M059J (cell line): ENCODE measurements around the gene OR52W1. TPM values are rescaled to one million over a fixed set of nuclear protein-coding genes. Genes with fewer than 3 reads are reported as not detected.
"Not testable (repeated sequence)": the region's sequence is repeated elsewhere in the genome, so short reads cannot be mapped to it uniquely, and the experiment has no call there.

Experiments
- DNase-seq: peaks from one replicate; pipeline ENCODE4 v3.0.0-alpha.2; 2012; ENCODE audit warnings: low read depth
- total RNA-seq: library from RNA; depleted of rRNA; stranded (reverse); fragments of >200 nt; shearing (Covaris generic); gene quantifications from 2 replicates; pipeline ENCODE4 v1.2.3, GENCODE V29; 2014

Gene OR52W1
- total RNA-seq, 1 experiment from 2014 or later, result not detected

DNA sequence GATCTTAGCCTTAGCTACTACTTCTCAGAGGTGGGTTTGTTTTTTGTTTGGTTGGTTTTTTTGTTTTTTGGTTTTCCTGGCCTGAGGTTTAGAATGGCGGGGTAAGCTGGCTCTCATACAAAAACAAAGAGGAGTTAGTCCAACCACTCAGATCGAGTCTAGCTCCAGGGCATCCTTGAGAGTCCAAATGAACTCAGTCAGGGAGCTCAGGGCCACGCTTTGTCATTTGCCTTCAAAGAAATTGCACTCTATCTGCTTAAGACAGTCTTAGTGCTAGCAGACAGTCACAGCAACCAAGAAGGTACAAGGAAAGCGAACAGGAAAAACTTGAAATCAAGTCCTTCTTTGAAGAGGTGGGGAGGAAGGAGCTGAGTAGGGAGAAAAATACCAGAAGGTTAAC is 17.5 kb downstream of the OR52W1 start:
- DNase-seq, result no peak

DNA sequence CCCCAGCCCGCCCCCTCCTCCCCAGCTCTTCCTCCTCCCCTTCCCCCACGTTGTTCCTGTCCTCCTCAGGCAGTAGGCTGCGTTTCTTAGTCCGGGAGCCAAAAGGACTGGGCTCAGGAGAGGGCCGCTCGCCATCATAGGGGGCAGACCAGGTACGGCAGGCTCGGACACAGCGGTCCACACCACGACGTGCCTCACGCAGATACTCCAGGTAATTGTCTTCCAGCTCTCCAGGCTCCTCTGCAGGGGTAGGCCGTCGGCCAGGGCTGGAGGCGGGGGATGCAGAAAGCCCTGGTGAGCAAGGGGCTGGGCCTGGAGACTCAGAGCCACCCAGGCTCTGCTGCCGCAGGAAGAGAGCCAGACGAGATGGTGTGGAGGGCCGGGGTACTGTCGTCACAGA is 18.7 kb downstream of the OR52W1 start:
- no peak for DNase-seq

GRCh38 chr11:6219359-6219758 is 20.3 kb downstream of the OR52W1 start:
- DNase-seq, result peak; percentile 88

DNA sequence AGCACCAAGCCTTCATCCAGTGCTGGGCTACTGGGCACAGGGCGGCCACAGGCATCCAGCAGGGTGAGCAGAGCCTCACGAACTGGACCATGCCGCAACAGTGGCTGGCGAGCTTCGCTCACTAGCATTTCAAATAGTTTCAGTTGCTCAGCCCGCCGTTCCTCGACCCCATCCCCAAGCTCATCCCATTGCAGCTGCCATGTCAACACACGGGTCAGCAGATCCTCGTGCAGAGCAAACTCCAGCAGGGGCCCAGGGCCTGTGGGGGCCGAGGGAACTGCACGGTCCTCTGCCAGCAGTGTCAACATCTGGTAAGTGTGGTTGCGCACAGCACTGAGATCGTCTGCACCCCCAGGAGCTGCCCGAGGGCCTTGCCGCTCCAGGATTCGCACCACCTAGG is 24.8 kb downstream of the OR52W1 start:
- no peak for DNase-seq

DNA sequence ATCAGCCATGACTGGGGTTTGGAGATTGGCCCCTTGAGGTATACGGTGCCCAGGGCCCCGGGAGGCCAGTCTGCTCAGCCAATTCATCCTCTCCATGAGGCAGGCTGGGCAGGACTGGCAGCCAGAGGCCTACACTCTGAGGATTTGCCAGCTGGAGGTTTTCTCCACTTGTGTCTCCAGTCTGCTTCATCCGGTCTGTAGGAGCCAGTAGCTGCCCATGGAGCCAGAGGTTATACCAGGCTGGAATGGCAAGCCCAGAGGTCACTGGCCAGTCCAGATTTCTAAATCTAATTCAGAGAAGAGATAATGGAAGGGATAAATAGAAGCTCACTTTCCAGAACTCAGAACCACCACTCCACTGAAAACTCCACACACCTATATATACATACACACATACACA is 25.4 kb downstream of the OR52W1 start:
- DNase-seq, result no peak

DNA sequence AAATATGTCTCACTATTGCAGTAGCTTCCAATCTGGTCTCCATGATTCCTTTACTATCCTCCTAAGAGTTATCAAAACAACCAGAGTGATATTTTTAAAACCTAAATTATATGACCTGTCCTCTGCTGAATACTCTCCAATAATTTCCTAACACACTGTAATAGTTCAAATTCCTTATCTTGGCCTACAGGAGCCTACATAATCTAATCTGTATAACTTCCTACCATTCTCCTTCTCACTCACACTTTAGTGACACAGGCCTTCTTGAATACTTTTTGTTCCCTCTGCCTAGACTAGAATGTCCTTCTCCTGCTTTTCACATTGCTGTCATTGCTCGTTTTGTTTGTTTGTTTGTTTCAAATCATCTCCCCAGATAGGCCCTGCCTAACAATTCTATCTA is 26.0 kb downstream of the OR52W1 start:
- no peak for DNase-seq

DNA sequence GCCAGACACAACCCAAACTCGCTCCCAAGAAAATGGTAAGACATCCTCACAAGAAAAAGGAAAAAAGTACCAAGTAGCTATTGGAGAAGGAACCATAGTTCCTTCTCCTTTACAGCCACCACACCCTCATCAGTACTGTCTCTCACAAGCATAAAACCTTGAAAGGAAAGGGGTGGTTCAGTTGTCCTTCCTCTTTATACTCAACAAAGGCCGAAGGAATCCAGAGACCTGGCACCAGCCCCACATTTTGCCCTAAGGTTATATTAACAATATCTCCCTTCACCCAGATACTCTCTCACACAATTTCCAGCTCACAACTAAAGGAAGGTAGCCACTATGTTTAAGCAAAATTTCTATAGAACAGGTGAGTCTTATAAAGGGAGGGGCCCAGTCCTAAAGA is 26.9 kb downstream of the OR52W1 start:
- DNase-seq, result no peak

DNA sequence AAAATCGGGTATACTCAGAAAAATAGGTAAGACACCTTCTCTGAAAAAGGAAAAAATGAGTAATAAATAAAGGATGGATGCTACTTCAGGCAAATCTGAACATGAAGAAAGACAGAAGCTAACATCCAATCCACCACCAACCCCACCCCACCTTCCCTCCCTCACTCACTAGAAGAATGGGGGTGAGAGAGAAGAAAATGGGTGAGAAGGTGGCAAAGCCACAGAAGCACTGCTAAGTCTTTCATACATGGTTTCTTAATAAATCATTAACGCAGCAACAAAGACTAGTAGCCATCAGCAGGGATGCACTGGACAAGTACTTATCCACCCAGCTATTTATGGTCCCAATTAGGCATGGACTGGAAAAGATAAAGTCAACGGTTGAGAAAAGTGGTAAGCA is 29.5 kb downstream of the OR52W1 start:
- no peak for DNase-seq

DNA sequence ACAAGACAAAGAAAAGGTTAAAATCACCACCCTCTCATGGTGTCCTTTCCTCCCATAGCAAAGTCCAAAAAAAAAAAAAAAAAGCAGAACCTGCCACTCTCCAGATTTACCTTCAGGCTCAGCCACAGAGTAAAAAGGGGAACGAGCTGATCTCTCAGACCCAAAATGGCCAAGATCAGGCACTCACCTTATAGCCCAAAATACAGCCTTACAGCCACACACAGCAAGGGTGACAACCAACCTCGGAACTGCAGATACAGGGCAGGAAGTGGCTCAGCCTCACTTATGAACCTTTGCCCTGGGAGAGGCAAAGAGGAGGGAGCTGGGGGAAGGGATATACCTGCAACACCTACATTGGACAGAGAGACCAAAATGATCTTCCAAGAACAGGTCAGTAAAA is 30.9 kb downstream of the OR52W1 start:
- no peak for DNase-seq

DNA sequence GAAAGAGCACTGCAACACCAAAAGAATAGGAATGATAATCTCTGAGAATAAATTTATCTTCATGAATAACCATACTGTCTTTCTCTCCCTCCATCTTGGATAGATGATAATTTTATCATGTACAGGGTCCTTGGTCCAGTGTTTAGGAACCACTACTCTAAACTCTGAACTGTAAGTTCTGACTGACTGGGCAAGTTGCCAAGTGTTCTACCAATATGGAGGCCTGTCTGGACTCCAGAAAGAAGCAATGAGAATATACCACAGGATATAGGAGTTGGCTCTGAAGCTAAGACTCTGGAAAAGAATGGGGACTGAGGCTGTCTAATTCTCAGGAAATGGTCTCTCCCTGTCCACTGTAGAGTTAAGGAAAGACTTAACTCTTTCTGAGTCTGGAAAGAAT is 33.9 kb downstream of the OR52W1 start:
- no peak for DNase-seq

DNA sequence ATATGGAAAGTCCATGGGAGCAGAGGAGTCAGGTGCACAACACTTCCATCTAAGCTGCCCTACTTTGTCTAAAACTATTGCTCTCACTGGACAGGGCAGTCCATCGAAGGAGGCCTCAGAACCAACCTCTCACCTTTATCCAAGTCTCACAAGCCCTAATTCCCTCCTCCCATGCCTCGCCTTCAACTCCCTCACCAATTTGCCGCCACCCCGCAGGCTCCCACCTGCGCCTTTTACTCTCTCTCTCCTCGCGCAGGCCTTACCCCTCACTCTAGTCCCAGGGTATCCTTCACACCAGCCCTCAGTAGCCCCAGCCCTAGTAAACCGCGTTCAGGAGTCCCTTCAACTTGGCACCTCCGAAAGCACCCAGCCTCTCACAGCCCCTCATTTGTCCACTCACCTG is 35.0 kb downstream of the OR52W1 start:
- DNase-seq, result peak; percentile 18

- peak; percentile 100 for DNase-seq
These were observed 35.5 kb downstream of the OR52W1 start, which contains the start of gene FHIP1B for GRCh38 chr11:6234387-6235107. TSS of gene FHIP1B (minus strand) at chr11:6234636. CDS start at chr11:6224516, 10,120 bp downstream.

GRCh38 chr11:6237266-6237665 is 38.2 kb downstream of the OR52W1 start:
- no peak for DNase-seq

- no peak for DNase-seq
These were observed 38.8 kb downstream of the OR52W1 start for GRCh38 chr11:6237761-6238302.

- DNase-seq, result no peak
These were observed 39.9 kb downstream of the OR52W1 start, which contains the start of gene CNGA4 for GRCh38 chr11:6238902-6239301. TSS of gene CNGA4 (plus strand) at chr11:6239089. CDS start at chr11:6239207, 118 bp downstream.

- no peak for DNase-seq
These were observed 41.1 kb downstream of the OR52W1 start for GRCh38 chr11:6240139-6240538.

GRCh38 chr11:6240781-6241180 is 41.8 kb downstream of the OR52W1 start:
- DNase-seq, result no peak

GRCh38 chr11:6241316-6241715 is 42.3 kb downstream of the OR52W1 start:
- no peak for DNase-seq

DNA sequence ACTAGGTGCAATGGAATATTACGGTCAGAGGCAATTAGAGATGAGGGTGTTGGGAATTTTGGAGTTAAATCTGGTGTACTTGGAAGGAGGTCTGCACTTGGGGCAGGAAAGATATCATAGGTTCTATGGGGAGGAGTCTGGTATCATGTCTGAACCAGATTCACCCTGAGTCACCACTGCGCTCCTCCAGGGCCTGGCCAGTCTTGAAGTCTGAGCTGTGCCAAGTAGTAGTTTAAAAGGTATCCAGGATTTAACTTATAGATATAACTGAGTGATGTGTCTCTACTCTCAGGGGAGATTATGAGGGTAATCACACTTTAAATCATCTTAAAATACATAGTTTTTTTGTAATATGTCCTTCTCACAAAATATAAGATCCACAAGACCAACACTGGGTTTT is 46.5 kb downstream of the OR52W1 start:
- DNase-seq, result no peak

- no peak for DNase-seq
These were observed 49.2 kb downstream of the OR52W1 start for GRCh38 chr11:6248248-6248647.

DNA sequence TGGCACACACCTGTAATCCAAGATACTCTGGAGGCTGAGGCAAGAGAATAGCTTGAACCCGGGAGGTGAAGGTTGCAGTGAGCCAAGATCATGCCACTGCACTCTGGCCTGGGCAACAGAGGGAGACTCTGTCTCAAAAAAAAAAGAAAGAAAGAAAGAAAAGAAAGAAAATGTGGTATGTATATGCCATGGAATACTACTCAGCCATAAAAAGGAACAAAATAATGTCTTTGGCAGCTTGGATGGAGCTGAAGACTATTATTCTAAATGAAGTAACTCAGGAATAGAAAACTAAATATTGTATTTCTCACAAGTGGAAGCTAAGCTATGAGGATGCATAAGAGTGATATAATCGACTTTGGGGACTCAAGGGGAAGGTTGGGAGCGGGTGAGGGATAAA is 49.9 kb downstream of the OR52W1 start:
- DNase-seq, result not testable (repeated sequence)
